Activated B cell treated with CpG ODN at 0.5 μM for 24 hours (primary cell): ENCODE data around the gene TOM1. TPM values are rescaled to one million over a fixed set of nuclear protein-coding genes. Genes with fewer than 3 reads are reported as not detected.

ENCODE experiments used
- ATAC-seq: fragments of 200-7000 bp; cut with Tn5 transposase; one replicate; pipeline ENCODE4 v1.10.0; 2021; ENCODE audit warnings: low read depth, mild to moderate bottlenecking, moderate library complexity
- CTCF ChIA-PET: fragments of 350-600 bp; sonication (Branson Sonifier 250); formaldehyde crosslinking; loops from one replicate; lab custom pipeline; 2021; ENCODE audit warnings: antibody characterized with exemption; lab: Charles Lee
- POLR2A ChIA-PET: fragments of 350-600 bp; sonication (Branson Sonifier 250); formaldehyde crosslinking; loops from one replicate; lab custom pipeline; 2021; ENCODE audit warnings: antibody characterized with exemption; lab: Charles Lee
- DNase-seq: peaks from one replicate; pipeline ENCODE4 v3.0.0; 2022
- H3K27ac Mint-ChIP-seq: one replicate; pipeline ENCODE4 v1.8.0; 2020; ENCODE audit warnings: mixed read lengths
- H3K27me3 Mint-ChIP-seq: one replicate; pipeline ENCODE4 v1.8.0; 2021; ENCODE audit warnings: mixed read lengths
- H3K36me3 Mint-ChIP-seq: one replicate; pipeline ENCODE4 v1.8.0; 2021; ENCODE audit warnings: low read depth, mixed read lengths
- H3K4me1 Mint-ChIP-seq: one replicate; pipeline ENCODE4 v1.8.0; 2021; ENCODE audit warnings: mixed read lengths
- H3K4me3 Mint-ChIP-seq: one replicate; pipeline ENCODE4 v1.8.0; 2020; ENCODE audit warnings: mild to moderate bottlenecking, mixed read lengths
- H3K9me3 Mint-ChIP-seq: one replicate; pipeline ENCODE4 v1.8.0; 2020; ENCODE audit warnings: mixed read lengths
- intact Hi-C: fragments of 100-400 bp; cut with micrococcal nuclease; formaldehyde crosslinking; loops from one replicate; pipeline ENCODE4 v1.15.1; 2024
- total RNA-seq: library from RNA; stranded (reverse); gene quantifications from 2 replicates; pipeline ENCODE4 v1.2.3, GENCODE V29; 2022
- TF ChIP-seq, protein P1 (sequence below): fragments of 200-600 bp; IDR thresholded peaks from one replicate; pipeline ENCODE4 v1.8.0; 2022; ENCODE audit warnings: antibody characterized with exemption, mild to moderate bottlenecking

Gene TOM1
- total RNA-seq, 1 donor from 2014 or later, result 40.8 TPM

DNA sequence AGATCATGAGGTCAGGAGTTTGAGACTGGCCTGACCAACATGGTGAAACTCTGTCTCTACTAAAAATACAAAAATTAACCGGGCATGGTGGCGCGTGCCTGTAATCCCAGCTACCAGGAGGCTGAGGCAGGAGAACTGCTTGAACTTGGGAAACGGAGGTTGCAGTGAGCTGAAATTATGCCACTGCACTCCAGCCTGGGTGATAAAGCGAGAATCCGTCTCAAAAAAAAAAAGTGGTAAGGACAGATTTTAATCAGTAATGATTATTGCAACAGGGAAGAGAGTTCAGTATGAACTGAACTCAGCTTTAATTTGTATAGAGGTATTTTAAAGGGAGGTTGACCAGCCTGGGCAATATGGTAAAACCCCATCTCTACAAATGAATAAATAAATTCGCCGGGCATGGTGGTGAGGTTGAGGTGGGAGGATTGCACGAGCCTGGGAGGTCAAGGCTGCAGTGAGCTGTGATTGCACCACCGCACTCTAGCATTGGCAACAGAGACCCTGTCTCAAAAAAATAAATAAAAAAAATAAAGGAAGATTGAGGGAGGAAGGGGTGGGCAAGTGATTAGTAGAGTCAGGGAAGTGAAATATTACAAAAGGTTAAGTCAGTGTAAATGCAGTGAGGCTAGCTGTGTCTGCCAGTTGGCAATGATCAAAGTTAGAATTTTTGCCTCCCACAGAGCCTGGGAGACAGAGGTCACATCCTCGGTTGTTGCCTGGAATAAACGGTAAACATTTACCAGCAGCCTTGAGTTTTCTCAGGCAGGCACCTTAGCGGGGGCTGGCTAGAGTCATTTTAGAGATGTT lies 97.6 kb downstream of the TOM1 start:
- Mint-ChIP-seq H3K27ac (peak overlapping the region; percentile 86), H3K4me1 (peaks cover 67% of the 10 kb centered on the region), H3K27me3 (no peaks in the 10 kb centered on the region), H3K9me3 (no peaks in the 10 kb centered on the region), H3K36me3 (peaks cover 29% of the 10 kb centered on the region), H3K4me3 (peak overlapping the region; percentile 41)
- intact Hi-C loops, result no loop called here
- POLR2A ChIA-PET, result interaction anchor here (0.7 to 4.0 kb wide), 10 partner anchors 13 to 1668 kb away, joined by 3 to 39 read pairs (median 8); partner anchors contain the start of genes APOL6 and HMOX1
- DNase-seq, result no peak
- TF ChIP-seq, protein P1, sequence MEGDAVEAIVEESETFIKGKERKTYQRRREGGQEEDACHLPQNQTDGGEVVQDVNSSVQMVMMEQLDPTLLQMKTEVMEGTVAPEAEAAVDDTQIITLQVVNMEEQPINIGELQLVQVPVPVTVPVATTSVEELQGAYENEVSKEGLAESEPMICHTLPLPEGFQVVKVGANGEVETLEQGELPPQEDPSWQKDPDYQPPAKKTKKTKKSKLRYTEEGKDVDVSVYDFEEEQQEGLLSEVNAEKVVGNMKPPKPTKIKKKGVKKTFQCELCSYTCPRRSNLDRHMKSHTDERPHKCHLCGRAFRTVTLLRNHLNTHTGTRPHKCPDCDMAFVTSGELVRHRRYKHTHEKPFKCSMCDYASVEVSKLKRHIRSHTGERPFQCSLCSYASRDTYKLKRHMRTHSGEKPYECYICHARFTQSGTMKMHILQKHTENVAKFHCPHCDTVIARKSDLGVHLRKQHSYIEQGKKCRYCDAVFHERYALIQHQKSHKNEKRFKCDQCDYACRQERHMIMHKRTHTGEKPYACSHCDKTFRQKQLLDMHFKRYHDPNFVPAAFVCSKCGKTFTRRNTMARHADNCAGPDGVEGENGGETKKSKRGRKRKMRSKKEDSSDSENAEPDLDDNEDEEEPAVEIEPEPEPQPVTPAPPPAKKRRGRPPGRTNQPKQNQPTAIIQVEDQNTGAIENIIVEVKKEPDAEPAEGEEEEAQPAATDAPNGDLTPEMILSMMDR, result no peak
- CTCF ChIA-PET, result interaction anchor here (1.1 to 1.6 kb wide), 3 partner anchors 12 to 46 kb away, joined by 3 to 5 read pairs (median 4); no protein-coding TSS in a partner anchor
- ATAC-seq, result no peak

Other genes starting within 250 kb of the TOM1 start
- gene ISX, start 233.7 kb upstream of the TOM1 start, total RNA-seq, result not detected in 2 replicates
- 22.5 and 24.8 TPM in 2 replicates for gene HMGXB4, start 42.4 kb upstream of the TOM1 start, total RNA-seq
- 13.3 TPM in 2 replicates for gene HMOX1, start 81.2 kb downstream of the TOM1 start, total RNA-seq
- gene MCM5, start 100.2 kb downstream of the TOM1 start, total RNA-seq, result 176 and 178 TPM in 2 replicates
- gene RASD2, start 240.9 kb downstream of the TOM1 start, total RNA-seq, result not detected in 2 replicates